ENCODE measurements around the gene ZNF512. TPM values are rescaled to one million over a fixed set of nuclear protein-coding genes. Genes with fewer than 3 reads are reported as not detected.

Gene ZNF512
- total and polyA plus RNA-seq, 2 of the 13 experiments (the other 11 are each of a cell fraction or from before 2014, with no cell fraction given) = 29.8 to 31.0 TPM

DNA sequence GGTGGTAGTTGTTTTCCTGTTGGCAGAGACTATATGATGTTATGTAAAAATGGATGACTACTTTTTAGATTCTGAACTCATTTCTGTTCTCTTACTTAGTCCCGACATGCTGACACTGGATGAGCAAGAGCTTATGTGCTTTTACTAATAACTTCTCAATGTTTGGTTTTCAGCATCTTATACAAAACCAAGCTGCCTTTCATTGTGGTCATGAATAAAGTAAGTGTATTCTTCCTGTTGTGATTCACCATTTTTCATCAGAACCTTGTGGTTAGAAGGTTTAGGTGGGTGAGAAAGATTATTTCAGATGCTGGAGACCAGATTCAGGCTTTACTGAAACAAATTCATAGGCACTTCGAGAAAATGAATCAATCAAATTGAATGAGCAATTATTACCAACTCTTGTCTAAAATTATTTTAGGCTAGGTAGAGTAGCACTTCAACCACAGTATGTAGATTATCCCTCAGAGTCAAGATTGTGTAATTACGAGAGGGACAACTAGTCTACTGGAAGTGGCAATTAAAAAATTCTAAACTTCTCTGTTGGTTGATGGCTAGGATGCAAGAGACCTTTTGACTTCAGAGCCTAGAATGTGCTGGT is 55.3 kb downstream of the ZNF512 start:
- BruUV-seq (replicated peaks) = no TSS peak
- FAIRE-seq = no peak
- no peaks in the 10 kb centered on the region for H4K20me1 ChIP-seq (ENCODE audit: insufficient read depth, low read length)
- no peak overlapping the region for H3K27ac ChIP-seq (ENCODE audit: extremely low read length, insufficient read depth, low read length)
- no peak overlapping the region for H2AFZ ChIP-seq (ENCODE audit: low read length)
- no peak overlapping the region for H3K9ac ChIP-seq (ENCODE audit: insufficient read depth, low read depth, low read length)
- intact Hi-C loops (cut with micrococcal nuclease; ENCODE audit: unreplicated experiment) (no loop called here), in situ Hi-C loops (cut with HindIII; ENCODE audit: extremely low pct_ligation_motif_present, low pct_unique_long_range_greater_than_20kb) (no loop called here)
- no peak for ATAC-seq
- no peaks in the 10 kb centered on the region for H3K27me3 ChIP-seq (ENCODE audit: control insufficient read depth in 1 of 2, insufficient read depth in 2 of 2, low read length in 2 of 2)
- no peak overlapping the region for H3K4me3 ChIP-seq (replicated peaks in 1 of 3; ENCODE audit: insufficient read depth in 1 of 3, low read depth in 2 of 3, low read length in 3 of 3)
- H3K4me2 ChIP-seq (ENCODE audit: low read depth, low read length) = no peak overlapping the region
- ChIA-PET POLR2A (no interaction called here), CTCF (ENCODE audit: low intra/inter-chr PET ratio, low total read pairs) (no interaction called here)
- DNase-seq (ENCODE audit: low spot score) = no peak
- peaks cover 46 to 78% of the 10 kb centered on the region in 2 experiments for H3K36me3 ChIP-seq (replicated peaks in 1 of 2; ENCODE audit: control insufficient read depth in 1 of 2, insufficient read depth in 2 of 2, low read length in 2 of 2)
- no peaks in the 10 kb centered on the region for H3K9me3 ChIP-seq (ENCODE audit: low read length)
- H3K79me2 ChIP-seq (ENCODE audit: insufficient read depth, low read length) = no peaks in the 10 kb centered on the region
- TF ChIP-seq SALL2 (CRISPR knock-in tag; IDR thresholded peaks at IDR 0.05) = no peak
- H3K4me1 ChIP-seq (ENCODE audit: insufficient read depth, low read length) = no peaks in the 10 kb centered on the region
- 90% methylated on average over 3 of the region's 3 CpGs for WGBS (ENCODE audit: low lambda C conversion rate)

DNA sequence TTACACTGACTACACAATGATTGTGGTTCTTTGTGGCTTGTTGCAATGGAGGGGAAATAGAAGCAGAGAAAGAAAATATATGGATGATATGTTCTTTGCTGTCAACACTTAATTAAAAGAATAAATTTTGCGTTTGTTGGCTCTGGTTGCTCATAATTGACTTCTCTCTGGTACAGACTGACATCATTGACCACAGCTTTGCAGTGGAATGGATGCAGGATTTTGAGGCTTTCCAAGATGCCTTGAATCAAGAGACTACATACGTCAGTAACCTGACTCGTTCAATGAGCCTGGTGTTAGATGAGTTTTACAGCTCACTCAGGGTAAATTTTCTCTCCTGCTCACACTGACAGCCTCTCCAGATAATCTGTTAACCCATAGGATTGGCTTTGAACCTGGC is 55.9 kb downstream of the ZNF512 start:
- ATAC-seq (no peak), FAIRE-seq (no peak), DNase-seq (ENCODE audit: low spot score) (no peak)
- Histone ChIP-seq H3K79me2 (ENCODE audit: insufficient read depth, low read length) (no peaks in the 10 kb centered on the region), H3K27me3 (ENCODE audit: control insufficient read depth in 1 of 2, insufficient read depth in 2 of 2, low read length in 2 of 2) (no peaks in the 10 kb centered on the region), H3K4me3 (replicated peaks in 1 of 3; ENCODE audit: insufficient read depth in 1 of 3, low read depth in 2 of 3, low read length in 3 of 3) (no peak overlapping the region), H3K9ac (ENCODE audit: insufficient read depth, low read depth, low read length) (no peak overlapping the region), H3K4me2 (ENCODE audit: low read depth, low read length) (no peak overlapping the region), H3K9me3 (ENCODE audit: low read length) (no peaks in the 10 kb centered on the region), H3K36me3 (replicated peaks in 1 of 2; ENCODE audit: control insufficient read depth in 1 of 2, insufficient read depth in 2 of 2, low read length in 2 of 2) (peaks cover 46 to 78% of the 10 kb centered on the region in 2 experiments), H3K27ac (ENCODE audit: extremely low read length, insufficient read depth, low read length) (no peak overlapping the region), H3K4me1 (ENCODE audit: insufficient read depth, low read length) (no peaks in the 10 kb centered on the region), H4K20me1 (ENCODE audit: insufficient read depth, low read length) (no peaks in the 10 kb centered on the region), H2AFZ (ENCODE audit: low read length) (no peak overlapping the region)
- ChIA-PET CTCF (ENCODE audit: low intra/inter-chr PET ratio, low total read pairs) (no interaction called here), POLR2A (no interaction called here)
- in situ Hi-C loops (cut with HindIII; ENCODE audit: extremely low pct_ligation_motif_present, low pct_unique_long_range_greater_than_20kb) (no loop called here), intact Hi-C loops (cut with micrococcal nuclease; ENCODE audit: unreplicated experiment) (no loop called here)
- WGBS (ENCODE audit: low lambda C conversion rate) = 64% methylated on average over 3 of the region's 3 CpGs
- no TSS peak for BruUV-seq (replicated peaks)
- TF ChIP-seq ZSCAN12 (CRISPR knock-in tag; IDR thresholded peaks at IDR 0.05) (no peak), HNF4G (IDR thresholded peaks at IDR 0.05; ENCODE audit: borderline replicate concordance, low read depth, low read length) (no peak), HNF4G (CRISPR knock-in tag; IDR thresholded peaks at IDR 0.05; ENCODE audit: borderline replicate concordance, low read depth) (no peak), SRF (IDR thresholded peaks at IDR 0.05; ENCODE audit: low read depth, low read length) (no peak), TEAD2 (CRISPR knock-in tag; IDR thresholded peaks at IDR 0.05) (no peak), CBFB (CRISPR knock-in tag; IDR thresholded peaks at IDR 0.05) (no peak)
- TF ChIP-seq, protein P1, sequence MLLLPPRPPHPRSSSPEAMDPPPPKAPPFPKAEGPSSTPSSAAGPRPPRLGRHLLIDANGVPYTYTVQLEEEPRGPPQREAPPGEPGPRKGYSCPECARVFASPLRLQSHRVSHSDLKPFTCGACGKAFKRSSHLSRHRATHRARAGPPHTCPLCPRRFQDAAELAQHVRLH (CRISPR knock-in tag; IDR thresholded peaks at IDR 0.05; ENCODE audit: borderline replicate concordance, low read depth) = no peak
- TF ChIP-seq, protein P2, sequence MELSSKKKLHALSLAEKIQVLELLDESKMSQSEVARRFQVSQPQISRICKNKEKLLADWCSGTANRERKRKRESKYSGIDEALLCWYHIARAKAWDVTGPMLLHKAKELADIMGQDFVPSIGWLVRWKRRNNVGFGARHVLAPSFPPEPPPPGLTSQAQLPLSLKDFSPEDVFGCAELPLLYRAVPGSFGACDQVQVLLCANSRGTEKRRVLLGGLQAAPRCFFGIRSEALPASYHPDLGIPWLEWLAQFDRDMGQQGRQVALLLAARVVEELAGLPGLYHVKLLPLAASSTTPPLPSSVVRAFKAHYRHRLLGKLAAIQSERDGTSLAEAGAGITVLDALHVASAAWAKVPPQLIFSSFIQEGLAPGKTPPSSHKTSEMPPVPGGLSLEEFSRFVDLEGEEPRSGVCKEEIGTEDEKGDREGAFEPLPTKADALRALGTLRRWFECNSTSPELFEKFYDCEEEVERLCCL (CRISPR knock-in tag; IDR thresholded peaks at IDR 0.05; ENCODE audit: borderline replicate concordance) = no peak
- TF ChIP-seq, protein P3, sequence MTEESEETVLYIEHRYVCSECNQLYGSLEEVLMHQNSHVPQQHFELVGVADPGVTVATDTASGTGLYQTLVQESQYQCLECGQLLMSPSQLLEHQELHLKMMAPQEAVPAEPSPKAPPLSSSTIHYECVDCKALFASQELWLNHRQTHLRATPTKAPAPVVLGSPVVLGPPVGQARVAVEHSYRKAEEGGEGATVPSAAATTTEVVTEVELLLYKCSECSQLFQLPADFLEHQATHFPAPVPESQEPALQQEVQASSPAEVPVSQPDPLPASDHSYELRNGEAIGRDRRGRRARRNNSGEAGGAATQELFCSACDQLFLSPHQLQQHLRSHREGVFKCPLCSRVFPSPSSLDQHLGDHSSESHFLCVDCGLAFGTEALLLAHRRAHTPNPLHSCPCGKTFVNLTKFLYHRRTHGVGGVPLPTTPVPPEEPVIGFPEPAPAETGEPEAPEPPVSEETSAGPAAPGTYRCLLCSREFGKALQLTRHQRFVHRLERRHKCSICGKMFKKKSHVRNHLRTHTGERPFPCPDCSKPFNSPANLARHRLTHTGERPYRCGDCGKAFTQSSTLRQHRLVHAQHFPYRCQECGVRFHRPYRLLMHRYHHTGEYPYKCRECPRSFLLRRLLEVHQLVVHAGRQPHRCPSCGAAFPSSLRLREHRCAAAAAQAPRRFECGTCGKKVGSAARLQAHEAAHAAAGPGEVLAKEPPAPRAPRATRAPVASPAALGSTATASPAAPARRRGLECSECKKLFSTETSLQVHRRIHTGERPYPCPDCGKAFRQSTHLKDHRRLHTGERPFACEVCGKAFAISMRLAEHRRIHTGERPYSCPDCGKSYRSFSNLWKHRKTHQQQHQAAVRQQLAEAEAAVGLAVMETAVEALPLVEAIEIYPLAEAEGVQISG (CRISPR knock-in tag; IDR thresholded peaks at IDR 0.05) = no peak
- TF ChIP-seq, protein P4, sequence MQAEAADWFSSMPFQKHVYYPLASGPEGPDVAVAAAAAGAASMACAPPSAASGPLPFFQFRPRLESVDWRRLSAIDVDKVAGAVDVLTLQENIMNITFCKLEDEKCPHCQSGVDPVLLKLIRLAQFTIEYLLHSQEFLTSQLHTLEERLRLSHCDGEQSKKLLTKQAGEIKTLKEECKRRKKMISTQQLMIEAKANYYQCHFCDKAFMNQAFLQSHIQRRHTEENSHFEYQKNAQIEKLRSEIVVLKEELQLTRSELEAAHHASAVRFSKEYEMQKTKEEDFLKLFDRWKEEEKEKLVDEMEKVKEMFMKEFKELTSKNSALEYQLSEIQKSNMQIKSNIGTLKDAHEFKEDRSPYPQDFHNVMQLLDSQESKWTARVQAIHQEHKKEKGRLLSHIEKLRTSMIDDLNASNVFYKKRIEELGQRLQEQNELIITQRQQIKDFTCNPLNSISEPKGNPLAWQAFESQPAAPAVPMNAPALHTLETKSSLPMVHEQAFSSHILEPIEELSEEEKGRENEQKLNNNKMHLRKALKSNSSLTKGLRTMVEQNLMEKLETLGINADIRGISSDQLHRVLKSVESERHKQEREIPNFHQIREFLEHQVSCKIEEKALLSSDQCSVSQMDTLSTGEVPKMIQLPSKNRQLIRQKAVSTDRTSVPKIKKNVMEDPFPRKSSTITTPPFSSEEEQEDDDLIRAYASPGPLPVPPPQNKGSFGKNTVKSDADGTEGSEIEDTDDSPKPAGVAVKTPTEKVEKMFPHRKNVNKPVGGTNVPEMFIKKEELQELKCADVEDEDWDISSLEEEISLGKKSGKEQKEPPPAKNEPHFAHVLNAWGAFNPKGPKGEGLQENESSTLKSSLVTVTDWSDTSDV (CRISPR knock-in tag; IDR thresholded peaks at IDR 0.05) = no peak
